Stimulated activated CD8-positive, alpha-beta memory T cell treated with anti-CD3 and anti-CD28 coated beads, Interleukin-12 subunit alpha, Interleukin-12 subunit beta, amount 100 ng/mL, for 4 hours (primary cell): ENCODE results near the gene RYR1.
"Not testable (repeated sequence)": the region's sequence is repeated elsewhere in the genome, so short reads cannot be mapped to it uniquely, and the experiment has no call there.

Experiments used
- DNase-seq: peaks from one replicate; pipeline ENCODE4 v3.0.0-alpha.2; 2020; ENCODE audit warnings: low read depth

The RYR1 gene

DNA sequence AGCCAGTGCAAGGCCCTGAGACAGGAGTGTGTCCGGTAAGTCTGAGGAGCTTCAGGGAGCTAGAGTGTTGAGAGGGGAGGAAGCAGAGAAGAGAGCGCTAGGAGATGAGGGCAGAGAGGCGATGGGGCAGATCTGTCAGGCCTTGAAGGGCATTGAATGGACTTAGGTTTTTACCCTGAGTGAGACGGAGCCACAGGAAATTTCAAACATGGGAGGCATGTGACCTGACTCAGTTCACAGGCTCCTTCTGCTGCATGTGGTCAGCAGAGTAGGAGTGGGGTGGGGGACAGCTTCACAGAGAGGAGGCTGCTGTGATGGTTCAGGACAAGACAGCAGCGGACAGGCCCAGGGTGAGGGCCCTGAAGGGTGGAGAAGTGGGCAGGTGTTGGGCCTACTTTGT, 33.1 kb upstream of the RYR1 start:
- no peak for DNase-seq

DNA sequence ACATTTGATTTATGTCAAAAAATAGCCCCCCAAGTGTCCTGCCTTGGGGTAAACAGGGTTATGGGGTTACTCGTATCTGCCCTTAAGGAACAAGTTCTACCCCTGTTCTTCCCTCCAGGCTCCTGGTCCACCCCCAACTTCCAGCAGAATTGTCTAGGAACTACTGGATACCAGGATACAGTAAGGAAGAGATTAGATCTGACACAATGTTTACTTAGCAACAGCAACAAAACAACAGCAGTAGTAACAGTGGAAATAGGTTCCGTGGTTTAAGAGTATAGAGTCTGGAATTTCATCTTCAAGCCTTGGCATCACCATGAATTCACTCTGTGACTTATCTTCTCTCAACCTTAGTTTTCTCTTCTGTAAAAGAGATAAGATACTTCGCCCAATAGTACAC, 32.3 kb upstream of the RYR1 start:
- DNase-seq, result no peak

DNA sequence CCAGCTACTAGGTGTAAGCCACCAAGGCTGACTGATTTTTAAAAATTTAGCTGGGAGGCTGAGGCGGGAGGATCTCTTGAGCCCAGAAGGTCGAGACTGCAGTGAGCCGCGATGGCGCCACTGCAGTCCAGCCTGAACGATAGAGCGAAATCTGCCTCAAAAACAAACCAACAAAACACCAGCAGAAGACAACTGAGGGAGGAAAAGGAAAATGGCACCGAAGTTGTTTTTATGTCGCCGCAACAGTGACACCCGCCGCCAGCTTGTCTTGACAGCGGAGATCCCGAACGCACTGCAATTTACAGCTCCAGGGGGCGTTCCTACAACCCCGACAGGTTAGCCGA, 30.9 kb upstream of the RYR1 start:
- no peak for DNase-seq

DNA sequence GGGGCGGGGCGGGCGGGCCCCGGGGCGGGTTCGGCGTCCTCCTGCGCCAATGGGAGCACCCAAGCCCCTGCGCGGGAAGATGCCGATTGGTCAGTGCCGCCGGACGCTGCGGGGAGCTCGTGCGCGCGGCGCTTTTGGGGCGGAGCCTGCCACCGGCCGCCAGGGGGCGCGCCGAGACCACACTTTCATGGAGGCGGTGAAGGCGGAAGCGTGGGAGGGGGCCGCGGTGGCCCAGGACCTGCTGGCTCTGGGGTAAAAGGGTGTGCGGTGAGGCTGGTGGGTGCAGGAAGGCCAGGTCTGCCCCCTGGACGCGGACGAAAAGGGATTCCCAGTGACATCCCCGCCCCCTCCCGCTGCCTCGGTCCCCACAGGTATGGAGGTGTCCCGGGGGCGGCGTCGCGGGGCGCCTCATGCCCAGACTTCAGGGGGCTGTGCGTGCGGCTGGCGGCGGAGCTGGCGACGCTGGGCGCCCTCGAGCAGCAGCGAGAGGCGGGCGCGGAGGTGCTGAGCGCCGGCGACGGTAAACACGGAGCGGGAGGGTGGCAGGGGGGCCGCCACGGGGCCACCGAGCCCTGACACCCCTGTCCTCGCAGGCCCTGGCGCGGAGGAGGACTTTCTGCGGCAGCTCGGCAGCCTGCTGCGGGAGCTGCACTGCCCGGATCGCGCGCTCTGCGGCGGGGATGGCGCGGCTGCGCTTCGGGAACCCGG, 30.4 kb upstream of the RYR1 start, which contains the start of gene FAM98C:
TSS of gene FAM98C (plus strand) at position 127 of the 708 bp plus-strand sequence. CDS start at position 188, 61 bp downstream.
- peak; percentile 95 for DNase-seq

DNA sequence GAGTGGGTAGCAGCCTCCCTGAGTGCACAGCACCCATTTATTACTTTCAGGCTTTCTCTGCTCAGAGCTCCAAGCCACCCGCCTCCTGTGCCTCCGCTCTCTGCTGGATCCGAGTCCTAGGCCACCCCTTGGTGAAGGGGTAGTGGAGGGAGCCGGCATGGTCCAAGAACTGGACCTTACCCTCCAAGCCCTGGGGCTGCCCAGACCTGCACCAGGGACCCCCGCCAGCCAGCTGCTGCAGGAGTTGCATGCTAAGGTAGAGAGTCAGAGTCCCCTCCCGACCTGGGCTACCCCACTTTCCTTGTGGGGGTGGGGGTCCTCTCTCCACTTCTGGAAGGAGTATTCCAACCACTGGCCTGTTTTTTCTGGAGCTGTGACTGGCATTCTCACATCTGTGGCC, 28.6 kb upstream of the RYR1 start:
- DNase-seq, result no peak

DNA sequence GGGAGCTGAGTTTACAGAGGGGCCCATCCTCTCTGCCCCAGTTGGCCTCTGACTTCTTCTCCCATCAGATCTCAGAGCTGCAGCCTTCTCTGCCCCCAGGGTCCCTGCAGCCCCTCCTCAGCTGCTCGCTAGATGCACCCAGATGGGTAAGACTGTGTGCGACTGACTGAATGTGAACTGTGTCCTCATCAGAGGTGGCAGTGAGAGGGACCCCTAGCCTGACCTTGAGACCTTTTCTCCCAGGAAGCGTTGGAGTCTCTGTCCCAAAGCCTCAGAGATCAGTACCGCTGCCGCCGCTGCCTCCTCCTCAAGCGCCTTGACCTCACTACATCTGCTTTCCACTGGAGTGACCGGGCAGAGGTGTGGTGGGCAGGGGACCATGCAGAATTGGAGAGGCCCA, 28.2 kb upstream of the RYR1 start:
- DNase-seq, result no peak

DNA sequence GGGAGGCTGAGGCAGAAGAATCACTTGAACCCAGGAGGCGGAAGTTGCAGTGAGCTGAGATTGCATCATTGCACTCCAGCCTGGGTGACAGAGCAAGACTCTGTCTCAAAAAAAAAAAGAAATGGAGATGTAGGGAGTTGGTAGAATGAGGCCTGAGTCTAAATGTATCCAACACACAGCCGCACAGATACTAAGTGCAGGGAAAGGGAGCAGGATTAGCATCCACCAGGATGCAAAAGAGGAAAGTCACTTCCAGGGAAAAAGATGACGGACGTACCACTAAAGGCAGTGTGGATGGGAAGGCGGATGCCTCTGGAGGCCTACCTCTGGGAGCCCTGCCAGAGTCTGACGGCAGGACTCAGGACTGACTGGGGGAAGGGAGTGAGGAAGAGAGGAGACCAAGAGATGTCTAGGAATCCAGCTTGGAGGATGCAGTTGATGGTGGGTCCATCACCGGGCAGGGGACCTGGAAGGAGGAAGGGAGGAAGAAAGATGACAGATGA, 23.8 kb upstream of the RYR1 start:
- DNase-seq, result no peak

DNA sequence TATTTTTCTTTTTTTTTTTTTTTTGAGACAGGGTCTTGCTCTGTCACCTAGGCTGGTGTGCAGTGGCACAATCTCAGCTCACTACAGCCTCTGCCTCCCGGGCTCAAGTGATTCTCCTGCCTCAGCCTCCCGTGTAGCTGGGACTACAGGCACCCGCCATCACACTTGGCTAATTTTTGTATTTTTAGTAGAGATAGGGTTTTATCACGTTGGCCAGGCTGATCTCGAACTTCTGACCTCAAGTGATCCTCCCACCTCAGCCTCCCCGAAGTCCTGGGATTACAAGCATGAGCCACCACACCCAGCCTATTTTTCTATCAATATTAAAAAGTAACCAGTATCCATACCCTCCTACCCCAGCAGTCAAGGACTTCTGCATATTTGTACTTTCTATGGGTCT, 23.1 kb upstream of the RYR1 start:
- not testable (repeated sequence) for DNase-seq

DNA sequence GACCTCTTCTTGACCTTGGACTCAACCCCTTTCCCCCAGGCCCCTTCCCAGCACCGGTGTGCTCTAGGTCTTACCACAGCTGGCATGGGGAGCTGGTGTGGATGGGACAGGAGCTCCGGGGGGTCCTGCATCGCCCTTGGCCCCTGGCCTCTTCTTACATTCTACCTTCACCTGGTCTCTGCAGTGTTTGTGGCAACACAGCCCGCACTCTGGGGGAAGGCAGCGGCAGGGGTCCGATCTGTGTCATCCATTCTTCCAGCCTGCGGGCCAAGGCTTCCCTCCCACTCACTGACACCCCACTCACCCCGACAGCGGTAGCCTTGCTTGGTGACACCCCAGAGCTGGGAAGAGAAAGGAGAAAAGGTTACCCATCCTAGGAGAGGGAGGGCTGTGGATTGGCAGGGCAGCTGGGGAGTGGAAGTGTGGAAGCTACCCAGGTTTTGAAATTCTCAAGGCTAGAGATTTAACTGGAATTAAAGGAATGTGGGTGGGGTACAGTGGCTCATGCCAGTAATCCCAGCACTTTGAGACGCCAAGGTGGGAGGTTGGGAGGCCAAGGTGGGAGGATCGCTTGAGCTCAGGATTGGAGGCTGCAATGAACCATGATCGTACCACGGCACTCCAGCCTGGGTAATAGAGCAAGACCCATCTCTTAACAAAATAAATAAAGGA, 22.3 kb upstream of the RYR1 start:
- no peak for DNase-seq

DNA sequence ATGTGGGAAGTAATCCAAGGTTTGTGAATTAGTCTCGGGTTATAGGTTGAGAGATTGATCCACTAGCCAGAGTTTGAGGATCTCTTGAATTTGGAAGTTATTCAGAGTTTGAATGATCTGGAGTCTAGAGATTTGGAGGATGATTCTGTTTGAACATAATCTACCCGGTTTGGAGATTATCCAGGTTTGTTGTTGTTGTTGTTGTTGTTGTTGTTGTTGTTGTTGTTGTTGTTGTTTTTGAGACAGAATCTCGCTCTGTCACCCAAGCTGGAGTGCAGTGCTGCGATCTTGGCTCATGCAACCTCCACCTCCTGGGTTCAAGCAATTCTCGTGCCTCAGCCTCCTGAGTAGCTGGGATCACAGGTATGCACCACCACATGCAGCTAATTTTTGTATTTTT, 21.6 kb upstream of the RYR1 start:
- not testable (repeated sequence) for DNase-seq

DNA sequence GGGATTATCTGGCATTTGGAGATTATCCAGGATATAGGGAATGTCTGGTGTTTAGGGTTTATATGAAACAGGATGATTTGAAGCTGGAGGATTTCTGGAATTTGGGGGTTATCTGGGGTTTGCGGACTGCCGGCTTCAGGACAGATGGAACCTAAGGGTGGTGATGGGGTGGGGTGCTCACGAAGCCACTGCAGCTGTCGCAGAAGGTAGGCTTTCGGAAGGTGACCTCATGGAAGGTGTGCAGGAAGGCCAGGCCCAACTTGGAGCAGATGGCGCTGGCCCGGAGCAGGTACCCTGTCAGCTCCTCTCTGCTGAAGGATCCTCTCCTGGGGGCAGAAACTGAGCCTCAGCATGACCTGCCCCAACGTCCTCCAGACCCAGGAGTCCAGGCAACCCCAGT, 21.0 kb upstream of the RYR1 start:
- DNase-seq, result no peak

DNA sequence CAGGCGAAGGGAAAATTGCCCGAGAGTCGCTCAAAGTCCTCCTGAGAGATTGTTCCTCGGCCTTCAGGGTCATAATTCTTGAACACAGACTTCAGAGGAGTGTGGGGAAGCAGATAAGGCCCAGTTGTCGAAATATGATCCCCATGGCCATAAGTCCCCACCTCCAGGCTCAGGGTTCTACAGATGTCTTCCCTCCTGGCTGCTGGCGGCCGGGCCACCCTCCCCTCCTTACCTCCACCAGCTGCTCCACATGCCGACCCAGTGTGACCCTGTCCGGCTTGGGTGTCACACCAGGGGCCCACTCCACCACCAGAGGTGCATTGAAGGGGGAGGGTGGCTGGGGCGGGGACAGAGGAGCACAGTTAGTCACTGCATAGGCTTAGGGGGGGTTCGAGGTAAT, 20.5 kb upstream of the RYR1 start:
- DNase-seq, result no peak

DNA sequence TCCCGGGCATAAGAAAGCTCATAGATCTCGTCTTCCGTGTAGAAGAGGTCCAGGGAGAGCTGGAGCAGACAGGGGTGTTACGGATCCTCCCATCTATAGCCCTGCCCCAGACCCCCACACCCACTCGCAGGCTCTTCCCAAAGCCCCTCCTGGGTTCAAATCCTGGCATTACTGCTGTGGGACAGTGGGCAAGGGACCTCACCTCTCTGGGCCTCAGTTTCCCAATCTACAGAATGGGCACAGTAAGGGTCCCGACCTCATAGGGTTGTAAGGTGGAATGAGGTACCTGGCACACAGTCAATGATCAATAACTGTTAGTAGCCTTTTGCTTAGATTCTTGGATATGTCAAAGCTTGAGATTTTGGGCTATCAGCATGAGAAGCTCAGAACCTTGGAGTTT, 20.1 kb upstream of the RYR1 start:
- no peak for DNase-seq

DNA sequence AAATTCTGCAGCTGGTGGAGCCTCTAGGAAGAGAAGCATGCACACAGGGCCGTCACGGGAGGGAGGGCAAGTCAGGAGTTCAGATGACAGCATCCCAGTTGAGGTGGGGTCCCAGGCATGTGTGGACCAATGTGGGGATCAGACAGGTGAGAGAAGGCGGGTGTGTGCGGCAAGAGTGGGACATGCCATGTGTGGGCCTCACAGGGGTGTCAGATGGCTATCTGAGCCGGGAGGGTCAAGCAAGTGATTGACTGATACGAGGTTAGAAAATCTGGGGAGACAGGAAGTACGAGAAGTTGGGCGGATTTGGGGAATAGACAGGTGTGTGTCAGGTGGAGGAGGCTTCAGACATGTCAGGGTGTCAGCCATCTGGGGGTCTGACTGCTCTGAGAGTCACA, 16.3 kb upstream of the RYR1 start:
- no peak for DNase-seq

DNA sequence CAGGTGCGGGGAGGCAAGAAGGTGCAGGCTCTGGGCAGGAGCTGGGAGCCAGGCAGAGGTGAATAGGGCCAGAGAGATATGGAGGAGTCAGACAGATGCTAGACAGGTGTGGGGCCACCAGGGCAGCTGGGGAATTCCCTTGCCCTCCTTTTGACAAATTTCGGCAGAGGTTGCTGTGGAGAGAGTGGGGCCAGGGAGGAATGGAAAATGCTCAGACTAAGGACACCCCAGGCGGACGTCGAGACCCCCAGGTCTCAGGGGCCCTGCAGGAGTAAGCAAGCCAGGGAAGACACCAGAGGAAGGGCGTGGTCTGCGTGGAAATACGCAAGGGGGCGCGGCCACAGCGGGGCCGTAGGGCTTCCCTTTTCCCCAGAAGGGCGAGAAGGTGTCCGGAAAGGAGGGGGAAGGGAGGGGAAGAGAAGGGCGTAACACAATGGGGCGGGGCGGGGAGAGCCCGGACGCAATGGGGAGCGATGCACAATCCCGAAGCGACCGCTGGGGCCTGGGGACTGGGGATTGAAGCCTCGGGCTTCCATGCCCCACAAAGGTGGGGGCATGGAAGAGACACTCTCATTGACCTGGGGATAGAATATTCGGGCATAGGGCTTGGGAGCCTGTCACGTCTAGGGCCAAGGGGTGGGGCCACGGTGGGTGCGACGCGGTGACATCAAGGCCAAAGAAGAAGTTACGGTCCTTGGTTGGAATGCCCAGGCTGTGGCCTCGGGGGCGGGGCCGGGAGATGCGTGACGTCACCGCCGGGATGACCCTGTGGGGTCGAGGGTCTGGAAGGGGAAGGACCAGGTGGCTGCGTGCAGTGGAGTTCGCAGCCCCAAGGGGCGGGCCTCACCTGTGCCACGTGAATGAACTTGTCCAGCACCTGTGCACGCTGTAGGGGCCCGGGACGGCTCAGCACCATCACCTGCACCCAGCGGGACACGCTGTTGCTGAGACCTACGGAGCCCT, 15.7 kb upstream of the RYR1 start:
- DNase-seq, result peak; percentile 19

DNA sequence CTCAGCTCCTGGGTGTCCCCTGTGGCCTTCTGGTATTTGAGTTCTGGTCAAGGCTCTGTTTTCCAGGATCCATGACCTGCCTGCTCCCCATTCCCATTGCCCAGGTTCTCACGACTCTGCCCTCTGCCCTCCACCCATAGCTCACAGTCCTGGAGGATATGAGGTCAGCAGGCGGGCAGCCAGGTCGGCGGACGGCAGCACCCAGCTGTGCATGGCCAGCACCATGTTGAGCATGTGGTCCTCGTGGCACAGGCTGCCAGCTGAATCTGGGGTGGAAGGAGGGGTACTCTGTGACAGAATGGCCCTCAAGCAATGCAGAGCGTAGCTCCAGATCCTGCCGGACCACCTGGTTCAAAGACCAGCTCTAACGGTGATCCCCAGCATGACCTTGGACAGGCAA, 12.6 kb upstream of the RYR1 start:
- DNase-seq, result no peak

DNA sequence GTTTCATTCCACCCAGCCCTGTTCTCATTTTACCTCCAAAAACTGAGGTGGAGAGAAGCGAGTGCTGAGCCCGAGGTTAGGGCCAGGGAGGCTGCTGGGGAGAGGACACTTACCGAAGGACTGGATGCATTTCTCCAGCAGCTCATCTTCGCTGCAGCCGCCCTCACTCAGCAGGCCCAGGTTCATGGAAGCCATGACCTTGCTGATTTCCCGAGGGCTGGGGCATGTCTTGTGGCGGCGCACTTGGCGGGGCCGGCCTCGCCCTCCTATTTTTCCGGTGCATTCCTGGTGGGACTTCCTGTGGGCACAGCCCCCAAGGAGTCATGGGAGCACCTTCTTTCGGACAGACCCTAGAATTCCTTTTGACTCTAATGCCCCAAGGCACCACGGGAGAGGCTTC, 11.6 kb upstream of the RYR1 start:
- no peak for DNase-seq

DNA sequence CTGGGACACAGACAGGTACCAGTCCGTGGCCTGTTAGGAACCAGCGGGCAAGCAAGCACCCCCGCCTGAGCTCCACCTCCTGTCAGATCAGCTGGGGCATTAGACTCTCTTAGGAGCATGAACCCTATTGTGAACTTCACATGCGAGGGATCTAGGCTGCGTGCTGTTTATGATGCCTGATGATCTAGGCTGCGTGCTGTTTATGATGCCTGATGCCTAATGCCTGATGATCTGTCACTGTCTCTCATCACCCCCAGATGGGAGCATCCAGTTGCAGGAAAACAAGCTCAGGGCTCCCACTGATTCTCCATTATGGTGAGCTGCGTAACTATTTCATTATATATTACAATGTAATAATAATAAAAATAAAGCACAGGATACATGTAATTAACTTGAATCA, 11.1 kb upstream of the RYR1 start:
- DNase-seq, result no peak

DNA sequence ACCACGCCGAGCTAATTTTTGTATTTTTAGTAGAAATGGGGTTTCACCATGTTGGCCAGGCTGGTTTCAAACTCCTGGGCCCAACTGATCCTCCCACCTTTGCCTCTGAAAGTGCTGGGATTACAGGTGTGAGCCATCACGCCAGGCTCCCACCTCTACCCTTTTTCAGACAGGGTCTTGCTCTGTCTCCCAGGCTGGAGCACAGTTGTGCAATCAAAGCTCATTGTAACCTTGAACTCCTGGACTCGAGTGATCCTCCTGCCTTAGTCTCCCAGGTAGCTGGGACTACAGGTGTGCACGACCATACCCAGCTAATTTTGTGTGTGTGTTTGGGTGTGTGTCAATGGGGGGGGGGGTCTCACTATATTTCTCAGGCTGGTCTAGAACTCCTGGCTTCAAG, 9.2 kb upstream of the RYR1 start:
- DNase-seq, result no peak

DNA sequence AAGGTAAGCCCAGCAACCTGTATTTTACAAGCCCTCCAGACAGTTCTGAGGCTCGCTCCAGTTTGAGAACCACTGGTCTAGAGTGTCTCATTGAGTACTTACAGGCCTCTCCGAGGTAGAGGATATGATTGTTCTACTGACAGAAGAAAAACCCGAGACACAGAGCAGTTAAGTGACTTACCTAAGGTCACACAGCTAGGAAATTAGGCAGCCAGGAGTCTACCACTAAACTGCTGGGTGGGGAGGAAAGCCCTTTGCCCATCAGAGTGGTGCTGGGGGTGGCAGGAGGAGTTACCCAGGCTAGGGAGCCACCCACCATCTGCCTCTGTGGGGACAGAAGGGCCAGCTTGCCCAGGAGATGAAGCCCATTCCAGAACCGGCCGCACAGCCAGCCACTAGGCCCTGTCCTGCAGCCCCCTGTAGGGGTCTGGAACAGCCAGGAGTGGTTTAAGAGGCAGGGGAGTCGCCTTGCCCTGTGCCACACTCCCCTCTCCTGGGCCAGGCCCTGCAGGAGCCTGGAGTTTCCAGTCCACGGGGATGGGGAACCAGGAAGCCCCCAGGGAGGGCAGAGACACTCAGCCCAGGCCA, 8.2 kb upstream of the RYR1 start:
- no peak for DNase-seq

DNA sequence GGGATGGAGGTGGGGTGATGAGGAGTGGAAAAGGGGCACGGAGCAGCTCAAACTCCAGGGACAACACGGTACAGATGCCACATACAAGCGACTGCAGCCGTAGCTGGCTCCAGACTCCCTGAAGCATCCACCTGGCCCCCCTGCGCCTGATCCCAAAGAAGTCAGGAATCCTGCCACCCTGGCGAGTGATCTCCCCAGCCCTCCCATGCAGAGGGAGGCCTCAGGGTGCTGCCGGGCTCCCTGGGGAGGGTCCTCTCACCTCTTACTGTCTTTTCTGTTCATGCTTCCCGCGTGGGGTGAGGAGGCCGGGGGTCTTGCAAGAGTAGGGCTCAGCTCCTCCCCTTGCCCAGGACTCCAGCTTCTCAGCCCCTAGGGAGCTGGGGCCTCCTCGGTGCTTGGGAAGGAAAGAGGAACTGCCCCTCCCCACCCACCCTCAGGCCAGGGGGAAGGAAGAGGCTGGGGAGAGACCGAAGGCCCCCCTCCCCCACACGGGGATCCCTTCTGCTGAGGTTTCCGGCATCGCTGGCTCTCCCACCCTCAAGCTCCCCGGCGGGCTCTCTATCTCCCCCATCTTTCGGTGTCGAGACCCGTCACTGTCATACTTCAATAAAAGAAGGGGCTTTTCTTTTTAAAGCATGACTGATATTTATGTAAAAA, 7.6 kb upstream of the RYR1 start, which contains the start of gene RASGRP4:
TSS of gene RASGRP4 (minus strand) at position 410 of the 657 bp plus-strand sequence. CDS start at position 282, 128 bp downstream.
- DNase-seq, result no peak
